GM12878 (cell line): Measurements from ENCODE around the gene EHBP1. TPM values are rescaled to one million over a fixed set of nuclear protein-coding genes. Genes with fewer than 3 reads are reported as not detected.

Source experiments
- ATAC-seq: fragments of 200-7000 bp; cut with Tn5 transposase; 3 replicates; pipeline ENCODE4 v1.9.1; 2020; ENCODE audit warnings: mild to moderate bottlenecking, moderate library complexity
- BruUV-seq: library from RNA; stranded (reverse); fragments of 400-500 nt; replicated peaks from 2 replicates; lab custom pipeline; 2021; lab: Mats Ljungman, UMichigan
- CTCF ChIA-PET: fragments of 300-600 bp; sonication (Branson Sonifier 250); formaldehyde crosslinking; extraction: SDS; loops from one replicate; lab custom pipeline; 2021; ENCODE audit warnings: inconsistent platforms; lab: Yijun Ruan, JAX
- POLR2A ChIA-PET: fragments of 350-600 bp; formaldehyde crosslinking; extraction: SDS; loops from one replicate; lab custom pipeline; 2021; ENCODE audit warnings: inconsistent platforms; lab: Charles Lee
- RAD21 ChIA-PET: fragments of 300-600 bp; sonication (Branson Sonifier 250); formaldehyde crosslinking; loops from one replicate; lab custom pipeline; 2023; ENCODE audit warnings: antibody characterized with exemption; ENCODE audit not compliant: unreplicated experiment; lab: Charles Lee
- SMC1A ChIA-PET: fragments of 300-600 bp; sonication (Branson Sonifier 250); formaldehyde crosslinking; loops from one replicate; lab custom pipeline; 2023; ENCODE audit not compliant: unreplicated experiment, uncharacterized antibody; lab: Charles Lee
- DNase-seq: peaks from one replicate; pipeline ENCODE4 v3.0.0-alpha.2; 2011; ENCODE audit warnings: low read depth, low spot score
- FAIRE-seq: peaks from 3 replicates; lab custom pipeline; 2011; peaks lifted over from hg19 to GRCh38; lab: Jason Lieb, UNC
- H2AFZ ChIP-seq: 2 replicates; pipeline ENCODE4 v1.6.0; 2011; ENCODE audit warnings: low read depth, low read length, control low read depth; ENCODE audit not compliant: control insufficient read depth
- H3K27ac ChIP-seq: 2 replicates; pipeline ENCODE4 v1.5.1; 2011; ENCODE audit warnings: control low read depth; ENCODE audit not compliant: control insufficient read depth, insufficient read depth
- H3K27me3 ChIP-seq, 2 experiments: replicated peaks in 1 of 2; 2 replicates each; pipeline versions ENCODE4 v1.6.0 to v1.6.1; 2011; ENCODE audit warnings: low read length in 1 of 2; ENCODE audit not compliant: control insufficient read depth in 2 of 2, insufficient read depth in 2 of 2
- H3K36me3 ChIP-seq, 2 experiments: 2 replicates each; pipeline ENCODE4 v1.5.1; 2011; ENCODE audit warnings: low read length in 1 of 2; ENCODE audit not compliant: control insufficient read depth in 2 of 2, insufficient read depth in 2 of 2
- H3K4me1 ChIP-seq: 2 replicates; pipeline ENCODE4 v1.6.1; 2011; ENCODE audit warnings: mild to moderate bottlenecking, low read length, moderate library complexity, mixed read lengths; ENCODE audit not compliant: control insufficient read depth, insufficient read depth
- H3K4me2 ChIP-seq: 2 replicates; pipeline ENCODE4 v1.6.0; 2011; ENCODE audit warnings: control low read depth; ENCODE audit not compliant: control insufficient read depth, insufficient read depth
- H3K4me3 ChIP-seq: fragments of 200-600 bp; sonication (generic); 2 replicates; pipeline ENCODE4 v1.5.1; 2016
- H3K79me2 ChIP-seq: 2 replicates; pipeline ENCODE4 v1.6.0; 2011; ENCODE audit warnings: low read length; ENCODE audit not compliant: control insufficient read depth, insufficient read depth
- H3K9ac ChIP-seq: 2 replicates; pipeline ENCODE4 v1.8.0; 2011; ENCODE audit warnings: low read length, control low read depth, mixed read lengths; ENCODE audit not compliant: control insufficient read depth, insufficient read depth
- H3K9me3 ChIP-seq: replicated peaks from 3 replicates; pipeline ENCODE4 v1.5.1; 2011; ENCODE audit warnings: mild to moderate bottlenecking, low read length; ENCODE audit not compliant: control insufficient read depth, insufficient read depth
- H4K20me1 ChIP-seq: 2 replicates; pipeline ENCODE4 v1.6.0; 2011; ENCODE audit not compliant: control insufficient read depth, insufficient read depth
- ASH2L ChIP-seq: fragments of 300-600, 200-600 bp; sonication (generic); IDR thresholded peaks from 2 replicates; pipeline ENCODE4 v1.6.1; 2017; ENCODE audit warnings: low read depth, mild to moderate bottlenecking, borderline replicate concordance
- CBX5 ChIP-seq: sonication (generic); IDR thresholded peaks from 2 replicates; pipeline ENCODE4 v1.6.1; 2016; ENCODE audit warnings: low read depth, moderate library complexity, mild to moderate bottlenecking, inconsistent platforms
- MTA3 ChIP-seq: IDR thresholded peaks from 2 replicates; pipeline ENCODE4 v1.6.1; 2012; ENCODE audit warnings: low read length, inconsistent platforms, borderline replicate concordance
- NFYA ChIP-seq: IDR thresholded peaks from 2 replicates; pipeline ENCODE4 v1.6.1; 2011; ENCODE audit warnings: low read depth, mild to moderate bottlenecking, low read length, improper control_type of control experiment, borderline replicate concordance
- SMAD1 ChIP-seq: fragments of 450-650 bp; IDR thresholded peaks from 2 replicates; pipeline ENCODE4 v1.6.1; 2018; ENCODE audit warnings: mild to moderate bottlenecking, low read depth; ENCODE audit not compliant: partially characterized antibody
- ZBTB40 ChIP-seq: fragments of 450-650 bp; IDR thresholded peaks from 2 replicates; pipeline ENCODE4 v1.6.1; 2016; ENCODE audit warnings: mild to moderate bottlenecking, moderate library complexity, borderline replicate concordance
- ZNF687 ChIP-seq: fragments of 450-650 bp; IDR thresholded peaks from 2 replicates; pipeline ENCODE4 v1.6.1; 2017; ENCODE audit warnings: mild to moderate bottlenecking, moderate library complexity
- ZZZ3 ChIP-seq: IDR thresholded peaks from 2 replicates; pipeline ENCODE4 v1.6.1; 2011; ENCODE audit warnings: low read depth; ENCODE audit not compliant: control insufficient read depth, insufficient read length
- WGBS: methylation state at CpG from one replicate; pipeline ENCODE4 v1.1.6; 2016; ENCODE audit warnings: low lambda C conversion rate; ENCODE audit not compliant: insufficient replicate concordance, insufficient coverage; ENCODE audit errors: missing lambda C conversion rate; 5-methylcytosine and 5-hydroxymethylcytosine counted together
- in situ Hi-C: fragments of 300-500 bp; cut with MboI; formaldehyde crosslinking; loops from 9 replicates; pipeline ENCODE4 v1.14.3; 2018; ENCODE audit warnings: mixed read lengths
- intact Hi-C: fragments of 100-400 bp; cut with micrococcal nuclease; formaldehyde crosslinking; loops from one replicate; pipeline ENCODE4 v1.14.2; 2022; ENCODE audit not compliant: unreplicated experiment
- polyA plus RNA-seq, 11 experiments: library from polyadenylated mRNA; depleted of rRNA in 4 of 11; unstranded in 6 of 11; stranded (reverse) in 5 of 11; fragments of >200 nt; fragmentation: Nextera tagmentation in 4 of 11; fragmentation: Illumina TruSeq in 1 of 11; extraction: Ambion mirVana in 4 of 11; extraction: Trizol in 1 of 11; gene quantifications; 1 replicate in 1 of 11; 2 replicates in 10 of 11; pipeline versions ENCODE4 v1.2.1 to v1.2.3, GENCODE V29; 2011 to 2016; ENCODE audit warnings: inconsistent platforms in 2 of 11, missing spikeins in 2 of 11, low read depth in 1 of 11
- total RNA-seq, 4 experiments: library from RNA; depleted of rRNA in 3 of 4; stranded (reverse); fragments of >200 nt in 3 of 4; fragmentation: Illumina TruSeq in 1 of 4; extraction: Trizol in 1 of 4; gene quantifications; 2 replicates each; pipeline versions ENCODE4 v1.2.1 to v1.2.3, GENCODE V29; 2013 to 2021

EHBP1 gene
- total and polyA plus RNA-seq, 10 of the 15 experiments (the other 5 are each of a cell fraction or from before 2014, with no cell fraction given), result 5.7 to 26.1 (median 13.6) TPM

- TF ChIP-seq ZNF687, result no peak
These were observed 339.1 kb downstream of the EHBP1 start (continued) for GRCh38 chr2:63044362-63045327.

- 99% methylated on average over 7 of the region's 7 CpGs for WGBS
- H3K27me3 ChIP-seq, result peaks cover 0 to 16% of the 10 kb centered on the region in 2 experiments; a peak in 3 of 4 replicates
- H3K4me1 ChIP-seq, result peaks cover 8% of the 10 kb centered on the region
- DNase-seq (no peak), FAIRE-seq (no peak), ATAC-seq (no peak)
- in situ Hi-C loops, result no loop called here
- H2AFZ ChIP-seq, result no peak overlapping the region
- POLR2A ChIA-PET, result no interaction called here
- TF ChIP-seq MTA3 (no peak), ASH2L (no peak), ZZZ3 (no peak), SMAD1 (no peak), NFYA (no peak), CBX5 (no peak), ZBTB40 (no peak)
- RAD21 ChIA-PET, result no interaction called here
- H3K36me3 ChIP-seq, result no peaks in the 10 kb centered on the region
- BruUV-seq, result no TSS peak
- intact Hi-C loops, result no loop called here
- CTCF ChIA-PET, result interaction anchor here (0.6 to 1.2 kb wide), 2 partner anchors 537 to 568 kb away, joined by 3 read pairs; no protein-coding TSS in a partner anchor
- no peak overlapping the region for H3K9ac ChIP-seq
- H3K27ac ChIP-seq, result no peak overlapping the region
- no peaks in the 10 kb centered on the region for H3K79me2 ChIP-seq
- H3K4me3 ChIP-seq, result no peak overlapping the region
- no peaks in the 10 kb centered on the region for H4K20me1 ChIP-seq
- no peak overlapping the region for H3K4me2 ChIP-seq
- H3K9me3 ChIP-seq, result no peaks in the 10 kb centered on the region; the same call in 2 of the 3 replicates
- SMC1A ChIA-PET, result no interaction called here
These were observed 341.0 kb downstream of the EHBP1 start for GRCh38 chr2:63046552-63046951.
